SIG-M5 (cell line): ENCODE measurements around the gene RXYLT1.
A peak's percentile ranks its signal among the peaks of the same experiment; 100 is the strongest.
"Not testable (repeated sequence)": the region's sequence is repeated elsewhere in the genome, so short reads cannot be mapped to it uniquely, and the experiment has no call there.

Experiments
- DNase-seq: peaks from one replicate; lab custom pipeline; 2025; lab: John Stamatoyannopoulos, UW

The RXYLT1 gene

GRCh38 chr12:63779498-63780481 lies at the start of gene RXYLT1:
Gene RXYLT1 (plus strand): TSS chr12:63779909. CDS start chr12:63779961, 52 bp downstream.
- peak; percentile 10 for DNase-seq

GRCh38 chr12:63732779-63733178 lies 46.9 kb upstream of the RXYLT1 start:
- not testable (repeated sequence) for DNase-seq

GRCh38 chr12:63733585-63733984 lies 46.1 kb upstream of the RXYLT1 start:
- not testable (repeated sequence) for DNase-seq

GRCh38 chr12:63740551-63740950 lies 39.2 kb upstream of the RXYLT1 start:
- DNase-seq, result not testable (repeated sequence)

GRCh38 chr12:63741431-63741830 lies 38.3 kb upstream of the RXYLT1 start:
- not testable (repeated sequence) for DNase-seq

GRCh38 chr12:63744110-63744509 lies 35.6 kb upstream of the RXYLT1 start:
- not testable (repeated sequence) for DNase-seq

- not testable (repeated sequence) for DNase-seq
These were observed 33.2 kb upstream of the RXYLT1 start for GRCh38 chr12:63746470-63746869.

GRCh38 chr12:63747136-63747535 lies 32.6 kb upstream of the RXYLT1 start:
- DNase-seq, result not testable (repeated sequence)

- DNase-seq, result no peak
These were observed 32.2 kb upstream of the RXYLT1 start for GRCh38 chr12:63747553-63747952.

- DNase-seq, result no peak
These were observed 27.4 kb upstream of the RXYLT1 start for GRCh38 chr12:63752283-63752682.

GRCh38 chr12:63752841-63753240 lies 26.9 kb upstream of the RXYLT1 start:
- DNase-seq, result no peak

- DNase-seq, result no peak
These were observed 26.0 kb upstream of the RXYLT1 start for GRCh38 chr12:63753743-63754142.

- DNase-seq, result no peak
These were observed 15.2 kb upstream of the RXYLT1 start for GRCh38 chr12:63764481-63764880.

GRCh38 chr12:63766498-63766897 lies 13.2 kb upstream of the RXYLT1 start:
- DNase-seq, result no peak

GRCh38 chr12:63770375-63770774 lies 9.3 kb upstream of the RXYLT1 start:
- DNase-seq, result no peak

- peak; percentile 26 for DNase-seq
These were observed 2.4 kb upstream of the RXYLT1 start for GRCh38 chr12:63777340-63777739.

- no peak for DNase-seq
These were observed 2.8 kb downstream of the RXYLT1 start for GRCh38 chr12:63782466-63782865.

- DNase-seq, result no peak
These were observed 7.6 kb downstream of the RXYLT1 start for GRCh38 chr12:63787306-63787705.

GRCh38 chr12:63790608-63790945 lies 10.9 kb downstream of the RXYLT1 start:
- no peak for DNase-seq

GRCh38 chr12:63792338-63792737 lies 12.6 kb downstream of the RXYLT1 start:
- no peak for DNase-seq

GRCh38 chr12:63795032-63795687 lies 15.5 kb downstream of the RXYLT1 start:
- no peak for DNase-seq

GRCh38 chr12:63795944-63796343 lies 16.2 kb downstream of the RXYLT1 start:
- DNase-seq, result no peak

- DNase-seq, result no peak
These were observed 22.4 kb downstream of the RXYLT1 start for GRCh38 chr12:63802012-63802608.
